ENCODE measurements around the gene PRKCZ.

The PRKCZ gene

GRCh38 chr1:2097386-2098300 is 47.4 kb downstream of the PRKCZ start:
- Histone ChIP-seq H3K27ac (ENCODE audit: low read length) (no peak overlapping the region), H3K4me3 (ENCODE audit: low read length in 2 of 2) (no peak overlapping the region), H3K4me1 (ENCODE audit: control insufficient read depth, insufficient read depth, low read length) (no peaks in the 10 kb centered on the region), H3K9me3 (ENCODE audit: control insufficient read depth in 2 of 2, low read length in 2 of 2) (peaks cover 0 to 5% of the 10 kb centered on the region in 2 donors), H3K36me3 (ENCODE audit: control insufficient read depth in 2 of 2, insufficient read depth in 2 of 2, low read length in 2 of 2) (no peaks in the 10 kb centered on the region), H3K27me3 (ENCODE audit: control insufficient read depth in 1 of 2, insufficient read depth in 2 of 2, low read length in 2 of 2) (peaks cover 3 to 4% of the 10 kb centered on the region in 2 donors), H3K9ac (ENCODE audit: low read length in 2 of 2) (no peak overlapping the region)

- Histone ChIP-seq H3K9ac (ENCODE audit: low read length in 2 of 2) (no peak overlapping the region), H3K4me1 (ENCODE audit: control insufficient read depth, insufficient read depth, low read length) (no peaks in the 10 kb centered on the region), H3K27me3 (ENCODE audit: control insufficient read depth in 1 of 2, insufficient read depth in 2 of 2, low read length in 2 of 2) (peaks cover 4 to 5% of the 10 kb centered on the region in 2 donors), H3K9me3 (ENCODE audit: control insufficient read depth in 2 of 2, low read length in 2 of 2) (peaks cover 0 to 5% of the 10 kb centered on the region in 2 donors), H3K4me3 (ENCODE audit: low read length in 2 of 2) (no peak overlapping the region), H3K36me3 (ENCODE audit: control insufficient read depth in 2 of 2, insufficient read depth in 2 of 2, low read length in 2 of 2) (no peaks in the 10 kb centered on the region), H3K27ac (ENCODE audit: low read length) (no peak overlapping the region)
Observed at GRCh38 chr1:2098301-2098698, 48.1 kb downstream of the PRKCZ start.

GRCh38 chr1:2098839-2099785 is 48.9 kb downstream of the PRKCZ start:
- H3K9ac ChIP-seq (ENCODE audit: low read length in 2 of 2) = no peak overlapping the region
- no peak overlapping the region for H3K4me3 ChIP-seq (ENCODE audit: low read length in 2 of 2)
- no peaks in the 10 kb centered on the region for H3K36me3 ChIP-seq (ENCODE audit: control insufficient read depth in 2 of 2, insufficient read depth in 2 of 2, low read length in 2 of 2)
- H3K9me3 ChIP-seq (ENCODE audit: control insufficient read depth in 2 of 2, low read length in 2 of 2) = peaks cover 0 to 5% of the 10 kb centered on the region in 2 donors
- no peaks in the 10 kb centered on the region for H3K4me1 ChIP-seq (ENCODE audit: control insufficient read depth, insufficient read depth, low read length)
- peaks cover 4 to 5% of the 10 kb centered on the region in 2 donors for H3K27me3 ChIP-seq (ENCODE audit: control insufficient read depth in 1 of 2, insufficient read depth in 2 of 2, low read length in 2 of 2)
- H3K27ac ChIP-seq (ENCODE audit: low read length) = no peak overlapping the region

GRCh38 chr1:2099886-2100779 is 49.9 kb downstream of the PRKCZ start:
- Histone ChIP-seq H3K27me3 (ENCODE audit: control insufficient read depth in 1 of 2, insufficient read depth in 2 of 2, low read length in 2 of 2) (peaks cover 4 to 5% of the 10 kb centered on the region in 2 donors), H3K27ac (ENCODE audit: low read length) (no peak overlapping the region), H3K4me3 (ENCODE audit: low read length in 2 of 2) (no peak overlapping the region)

GRCh38 chr1:2100780-2101108 is 50.5 kb downstream of the PRKCZ start:
- H3K36me3 ChIP-seq (ENCODE audit: control insufficient read depth in 2 of 2, insufficient read depth in 2 of 2, low read length in 2 of 2) = no peaks in the 10 kb centered on the region
- H3K9ac ChIP-seq (ENCODE audit: low read length in 2 of 2) = no peak overlapping the region
- no peak overlapping the region for H3K27ac ChIP-seq (ENCODE audit: low read length)
- no peak overlapping the region for H3K4me3 ChIP-seq (ENCODE audit: low read length in 2 of 2)
- no peaks in the 10 kb centered on the region for H3K4me1 ChIP-seq (ENCODE audit: control insufficient read depth, insufficient read depth, low read length)
- peaks cover 0 to 5% of the 10 kb centered on the region in 2 donors for H3K9me3 ChIP-seq (ENCODE audit: control insufficient read depth in 2 of 2, low read length in 2 of 2)
- peaks cover 4 to 5% of the 10 kb centered on the region in 2 donors for H3K27me3 ChIP-seq (ENCODE audit: control insufficient read depth in 1 of 2, insufficient read depth in 2 of 2, low read length in 2 of 2)

More at GRCh38 chr1:2099886-2100779, 49.9 kb downstream of the PRKCZ start:
- Histone ChIP-seq H3K36me3 (ENCODE audit: control insufficient read depth in 2 of 2, insufficient read depth in 2 of 2, low read length in 2 of 2) (no peaks in the 10 kb centered on the region), H3K9ac (ENCODE audit: low read length in 2 of 2) (no peak overlapping the region), H3K9me3 (ENCODE audit: control insufficient read depth in 2 of 2, low read length in 2 of 2) (peaks cover 0 to 5% of the 10 kb centered on the region in 2 donors), H3K4me1 (ENCODE audit: control insufficient read depth, insufficient read depth, low read length) (no peaks in the 10 kb centered on the region)

GRCh38 chr1:2101531-2101930 is 51.3 kb downstream of the PRKCZ start:
- Histone ChIP-seq H3K9ac (ENCODE audit: low read length in 2 of 2) (no peak overlapping the region), H3K27ac (ENCODE audit: low read length) (no peak overlapping the region), H3K36me3 (ENCODE audit: control insufficient read depth in 2 of 2, insufficient read depth in 2 of 2, low read length in 2 of 2) (no peaks in the 10 kb centered on the region), H3K27me3 (ENCODE audit: control insufficient read depth in 1 of 2, insufficient read depth in 2 of 2, low read length in 2 of 2) (peaks cover 4 to 5% of the 10 kb centered on the region in 2 donors), H3K4me1 (ENCODE audit: control insufficient read depth, insufficient read depth, low read length) (no peaks in the 10 kb centered on the region), H3K4me3 (ENCODE audit: low read length in 2 of 2) (no peak overlapping the region), H3K9me3 (ENCODE audit: control insufficient read depth in 2 of 2, low read length in 2 of 2) (peaks cover 0 to 5% of the 10 kb centered on the region in 2 donors)

- Histone ChIP-seq H3K9me3 (ENCODE audit: control insufficient read depth in 2 of 2, low read length in 2 of 2) (peaks cover 0 to 5% of the 10 kb centered on the region in 2 donors), H3K27me3 (ENCODE audit: control insufficient read depth in 1 of 2, insufficient read depth in 2 of 2, low read length in 2 of 2) (peaks cover 4 to 5% of the 10 kb centered on the region in 2 donors), H3K9ac (ENCODE audit: low read length in 2 of 2) (no peak overlapping the region), H3K4me3 (ENCODE audit: low read length in 2 of 2) (no peak overlapping the region), H3K27ac (ENCODE audit: low read length) (no peak overlapping the region), H3K4me1 (ENCODE audit: control insufficient read depth, insufficient read depth, low read length) (no peaks in the 10 kb centered on the region), H3K36me3 (ENCODE audit: control insufficient read depth in 2 of 2, insufficient read depth in 2 of 2, low read length in 2 of 2) (no peaks in the 10 kb centered on the region)
Observed at GRCh38 chr1:2101946-2102345, 51.7 kb downstream of the PRKCZ start.

GRCh38 chr1:2102753-2103152 is 52.5 kb downstream of the PRKCZ start:
- Histone ChIP-seq H3K9ac (ENCODE audit: low read length in 2 of 2) (no peak overlapping the region), H3K9me3 (ENCODE audit: control insufficient read depth in 2 of 2, low read length in 2 of 2) (peaks cover 0 to 1% of the 10 kb centered on the region in 2 donors), H3K4me1 (ENCODE audit: control insufficient read depth, insufficient read depth, low read length) (no peaks in the 10 kb centered on the region), H3K36me3 (ENCODE audit: control insufficient read depth in 2 of 2, insufficient read depth in 2 of 2, low read length in 2 of 2) (no peaks in the 10 kb centered on the region), H3K27me3 (ENCODE audit: control insufficient read depth in 1 of 2, insufficient read depth in 2 of 2, low read length in 2 of 2) (peaks cover 4 to 5% of the 10 kb centered on the region in 2 donors), H3K27ac (ENCODE audit: low read length) (no peak overlapping the region), H3K4me3 (ENCODE audit: low read length in 2 of 2) (no peak overlapping the region)

GRCh38 chr1:2103266-2103900 is 53.2 kb downstream of the PRKCZ start:
- H3K9ac ChIP-seq (ENCODE audit: low read length in 2 of 2) = no peak overlapping the region
- peaks cover 4 to 5% of the 10 kb centered on the region in 2 donors for H3K27me3 ChIP-seq (ENCODE audit: control insufficient read depth in 1 of 2, insufficient read depth in 2 of 2, low read length in 2 of 2)
- H3K4me3 ChIP-seq (ENCODE audit: low read length in 2 of 2) = no peak overlapping the region
- no peak overlapping the region for H3K27ac ChIP-seq (ENCODE audit: low read length)
- no peaks in the 10 kb centered on the region for H3K4me1 ChIP-seq (ENCODE audit: control insufficient read depth, insufficient read depth, low read length)
- H3K36me3 ChIP-seq (ENCODE audit: control insufficient read depth in 2 of 2, insufficient read depth in 2 of 2, low read length in 2 of 2) = no peaks in the 10 kb centered on the region
- no peaks in the 10 kb centered on the region for H3K9me3 ChIP-seq (ENCODE audit: control insufficient read depth in 2 of 2, low read length in 2 of 2)
